Thoracic aorta (tissue), 2 donors: Measurements from ENCODE around the gene MRNIP. TPM values are rescaled to one million over a fixed set of nuclear protein-coding genes. Genes with fewer than 3 reads are reported as not detected.

Source experiments
- ATAC-seq: fragments of 150-250 bp; one replicate; pipeline ENCODE4 v1.8.0; 2017; ENCODE audit warnings: low read depth; ENCODE audit not compliant: insufficient number of reproducible peaks, low FRiP score
- DNase-seq: peaks from one replicate; pipeline ENCODE4 v3.0.0-alpha.2; 2020; ENCODE audit warnings: low spot score
- H3K27ac ChIP-seq, 2 donors: fragments of 200-600 bp; sonication (generic); 1 replicate in 1 of 2; 2 replicates in 1 of 2; pipeline ENCODE4 v1.5.1; 2016; ENCODE audit warnings: mild to moderate bottlenecking in 2 of 2, moderate library complexity in 2 of 2
- H3K27me3 ChIP-seq: fragments of 200-600 bp; sonication (generic); replicated peaks from 2 replicates; pipeline ENCODE4 v1.6.0; 2016; ENCODE audit warnings: mild to moderate bottlenecking; ENCODE audit not compliant: insufficient read depth
- H3K36me3 ChIP-seq: fragments of 200-600 bp; sonication (generic); one replicate; pipeline ENCODE4 v1.5.1; 2016
- H3K4me1 ChIP-seq, 2 donors: fragments of 200-600 bp; sonication (generic); 1 replicate in 1 of 2; 2 replicates in 1 of 2; pipeline versions ENCODE4 v1.5.1 to v1.6.0; 2016; ENCODE audit warnings: low read depth in 2 of 2, mild to moderate bottlenecking in 1 of 2; ENCODE audit not compliant: control insufficient read depth in 1 of 2
- H3K4me3 ChIP-seq: fragments of 200-600 bp; sonication (generic); 2 replicates; pipeline ENCODE4 v1.5.1; 2016; ENCODE audit warnings: mild to moderate bottlenecking
- H3K9me3 ChIP-seq: fragments of 200-600 bp; sonication (generic); 2 replicates; pipeline ENCODE4 v1.5.1; 2016
- total RNA-seq, 2 donors: library from RNA; depleted of rRNA; stranded (reverse); fragments of >200 nt; gene quantifications; one replicate each; pipeline versions ENCODE4 v1.1.0 to v1.2.3, GENCODE V29; 2016
- TF ChIP-seq, protein P1 (sequence below): fragments of 200-600 bp; sonication (generic); IDR thresholded peaks from one replicate; pipeline ENCODE4 v1.5.1; 2019; ENCODE audit warnings: antibody characterized with exemption

The MRNIP gene
- total RNA-seq, 2 donors from 2014 or later = 46.2 to 54.2 TPM

DNA sequence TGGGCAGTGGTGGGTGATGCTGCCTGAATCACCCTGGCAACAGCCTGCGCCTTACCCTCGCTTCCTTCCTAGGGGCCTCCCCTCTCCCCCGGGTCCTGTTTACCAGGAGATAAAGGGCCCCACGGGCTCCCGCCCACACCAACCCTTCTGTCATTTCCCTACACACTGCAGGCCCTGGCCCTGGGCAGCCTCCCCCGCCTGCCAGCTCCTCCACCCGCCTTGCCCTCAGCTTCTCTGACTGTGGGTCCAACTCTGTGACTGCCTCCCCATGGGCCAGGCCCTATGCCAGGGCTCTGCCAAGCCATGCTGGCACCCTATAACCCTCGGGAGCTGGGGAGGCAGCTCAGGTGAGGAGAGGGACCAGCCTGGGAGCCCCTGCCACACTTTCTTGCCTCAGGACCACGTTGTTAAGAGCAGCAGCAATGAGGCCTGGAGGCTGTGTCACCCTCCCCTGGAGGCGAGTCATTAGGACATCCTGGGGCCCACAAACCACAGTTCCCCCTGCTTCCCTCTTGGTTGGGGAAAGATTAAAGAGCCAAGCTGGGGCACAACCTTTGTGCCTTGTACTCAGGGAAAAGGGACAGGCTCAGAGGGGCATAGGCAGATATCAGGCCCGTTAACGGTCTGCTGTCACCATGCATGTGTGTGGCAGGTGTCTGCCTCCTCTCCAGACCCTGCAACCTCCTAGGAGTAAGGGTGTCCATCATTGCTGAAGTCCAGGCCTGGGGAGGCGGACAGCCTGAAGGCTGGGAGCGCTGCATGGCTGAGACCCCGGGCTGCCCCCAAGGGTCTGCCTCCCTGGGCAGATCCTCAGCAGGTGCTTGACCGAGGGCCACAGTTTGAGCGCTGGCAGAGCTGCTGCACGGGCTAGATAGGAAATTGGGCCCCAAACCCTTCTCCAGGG is 54.7 kb downstream of the MRNIP start:
- no peaks in the 10 kb centered on the region for H3K9me3 ChIP-seq
- H3K36me3 ChIP-seq = peaks cover 18% of the 10 kb centered on the region
- H3K27ac ChIP-seq = no peak overlapping the region
- ATAC-seq (no peak), DNase-seq (no peak)
- H3K4me3 ChIP-seq = no peak overlapping the region
- no peaks in the 10 kb centered on the region for H3K27me3 ChIP-seq
- H3K4me1 ChIP-seq = peaks cover 15 to 29% of the 10 kb centered on the region in 2 donors
- TF ChIP-seq, protein P1, sequence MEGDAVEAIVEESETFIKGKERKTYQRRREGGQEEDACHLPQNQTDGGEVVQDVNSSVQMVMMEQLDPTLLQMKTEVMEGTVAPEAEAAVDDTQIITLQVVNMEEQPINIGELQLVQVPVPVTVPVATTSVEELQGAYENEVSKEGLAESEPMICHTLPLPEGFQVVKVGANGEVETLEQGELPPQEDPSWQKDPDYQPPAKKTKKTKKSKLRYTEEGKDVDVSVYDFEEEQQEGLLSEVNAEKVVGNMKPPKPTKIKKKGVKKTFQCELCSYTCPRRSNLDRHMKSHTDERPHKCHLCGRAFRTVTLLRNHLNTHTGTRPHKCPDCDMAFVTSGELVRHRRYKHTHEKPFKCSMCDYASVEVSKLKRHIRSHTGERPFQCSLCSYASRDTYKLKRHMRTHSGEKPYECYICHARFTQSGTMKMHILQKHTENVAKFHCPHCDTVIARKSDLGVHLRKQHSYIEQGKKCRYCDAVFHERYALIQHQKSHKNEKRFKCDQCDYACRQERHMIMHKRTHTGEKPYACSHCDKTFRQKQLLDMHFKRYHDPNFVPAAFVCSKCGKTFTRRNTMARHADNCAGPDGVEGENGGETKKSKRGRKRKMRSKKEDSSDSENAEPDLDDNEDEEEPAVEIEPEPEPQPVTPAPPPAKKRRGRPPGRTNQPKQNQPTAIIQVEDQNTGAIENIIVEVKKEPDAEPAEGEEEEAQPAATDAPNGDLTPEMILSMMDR = no peak

DNA sequence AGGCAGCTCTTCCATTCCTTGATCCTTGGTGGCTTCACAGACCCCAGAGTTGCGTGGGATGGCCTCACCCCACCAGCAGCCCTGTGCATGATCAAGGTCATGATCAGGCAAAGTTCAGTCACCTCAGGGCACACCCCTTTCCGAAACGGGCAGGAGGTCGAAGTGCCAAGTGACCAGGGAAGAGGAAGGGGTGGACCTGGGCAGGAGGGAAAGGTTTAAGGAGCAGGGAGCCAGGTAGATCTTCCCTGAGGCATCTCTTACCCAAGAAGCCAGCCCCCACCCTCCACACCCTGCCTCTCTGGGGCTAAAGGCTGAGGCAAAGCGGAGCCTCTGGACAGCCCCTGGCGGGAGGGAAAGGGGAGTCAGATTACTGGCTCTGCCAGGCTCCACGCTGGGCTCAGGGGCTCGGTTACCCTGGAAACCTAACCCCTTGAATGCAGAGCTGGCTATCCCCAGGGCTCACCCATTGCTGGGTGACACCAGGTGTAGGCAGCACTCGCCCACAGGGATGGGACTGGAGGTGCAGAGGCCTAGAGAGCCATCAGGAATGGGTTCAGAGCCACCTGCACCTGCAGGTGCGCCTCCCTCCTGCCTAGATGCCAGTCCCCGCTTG is 55.6 kb downstream of the MRNIP start:
- Histone ChIP-seq H3K27ac (no peak overlapping the region), H3K9me3 (no peaks in the 10 kb centered on the region), H3K4me1 (peaks cover 15 to 29% of the 10 kb centered on the region in 2 donors), H3K4me3 (no peak overlapping the region), H3K36me3 (peaks cover 27% of the 10 kb centered on the region), H3K27me3 (no peaks in the 10 kb centered on the region)
- TF ChIP-seq, protein P1 = no peak
- ATAC-seq (no peak), DNase-seq (no peak)

DNA sequence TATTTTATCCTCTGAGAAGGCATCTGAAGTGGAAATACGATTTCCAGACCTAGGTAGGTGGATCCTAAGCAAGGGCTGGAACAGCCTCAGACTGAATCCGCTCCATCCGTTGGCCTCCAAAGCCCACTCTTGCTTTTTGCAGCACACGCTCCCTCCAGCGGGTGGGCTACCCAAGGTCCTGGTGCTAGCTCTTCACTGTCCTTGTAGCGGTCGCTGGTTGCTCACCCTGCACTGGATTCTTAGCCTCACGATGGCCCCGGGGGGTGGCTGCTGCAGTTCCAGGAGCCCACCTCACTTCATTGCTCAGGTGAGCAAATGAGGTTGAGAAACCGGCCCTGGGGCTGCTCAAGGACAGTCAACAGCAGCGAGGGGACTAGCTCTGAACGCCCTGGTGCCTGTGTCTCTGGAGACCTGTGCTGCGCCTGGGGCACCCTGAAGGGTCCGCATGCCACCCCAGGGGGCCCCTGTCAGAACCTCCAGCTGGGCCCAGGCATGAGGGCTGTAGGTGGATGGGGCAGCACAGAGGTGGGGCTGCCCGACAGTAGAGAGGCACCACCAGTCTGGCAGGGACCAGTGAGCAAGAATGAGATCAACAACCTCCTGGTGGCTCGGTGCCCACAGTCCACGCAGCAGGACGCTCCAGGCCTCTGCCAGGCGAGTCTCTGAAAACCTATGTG is 56.3 kb downstream of the MRNIP start:
- no peak overlapping the region for H3K4me3 ChIP-seq
- ATAC-seq (no peak), DNase-seq (no peak)
- TF ChIP-seq, protein P1 = no peak
- H3K36me3 ChIP-seq = peaks cover 32% of the 10 kb centered on the region
- H3K27me3 ChIP-seq = no peaks in the 10 kb centered on the region
- H3K27ac ChIP-seq = no peak overlapping the region
- H3K9me3 ChIP-seq = no peaks in the 10 kb centered on the region
- H3K4me1 ChIP-seq = peaks cover 15 to 29% of the 10 kb centered on the region in 2 donors

DNA sequence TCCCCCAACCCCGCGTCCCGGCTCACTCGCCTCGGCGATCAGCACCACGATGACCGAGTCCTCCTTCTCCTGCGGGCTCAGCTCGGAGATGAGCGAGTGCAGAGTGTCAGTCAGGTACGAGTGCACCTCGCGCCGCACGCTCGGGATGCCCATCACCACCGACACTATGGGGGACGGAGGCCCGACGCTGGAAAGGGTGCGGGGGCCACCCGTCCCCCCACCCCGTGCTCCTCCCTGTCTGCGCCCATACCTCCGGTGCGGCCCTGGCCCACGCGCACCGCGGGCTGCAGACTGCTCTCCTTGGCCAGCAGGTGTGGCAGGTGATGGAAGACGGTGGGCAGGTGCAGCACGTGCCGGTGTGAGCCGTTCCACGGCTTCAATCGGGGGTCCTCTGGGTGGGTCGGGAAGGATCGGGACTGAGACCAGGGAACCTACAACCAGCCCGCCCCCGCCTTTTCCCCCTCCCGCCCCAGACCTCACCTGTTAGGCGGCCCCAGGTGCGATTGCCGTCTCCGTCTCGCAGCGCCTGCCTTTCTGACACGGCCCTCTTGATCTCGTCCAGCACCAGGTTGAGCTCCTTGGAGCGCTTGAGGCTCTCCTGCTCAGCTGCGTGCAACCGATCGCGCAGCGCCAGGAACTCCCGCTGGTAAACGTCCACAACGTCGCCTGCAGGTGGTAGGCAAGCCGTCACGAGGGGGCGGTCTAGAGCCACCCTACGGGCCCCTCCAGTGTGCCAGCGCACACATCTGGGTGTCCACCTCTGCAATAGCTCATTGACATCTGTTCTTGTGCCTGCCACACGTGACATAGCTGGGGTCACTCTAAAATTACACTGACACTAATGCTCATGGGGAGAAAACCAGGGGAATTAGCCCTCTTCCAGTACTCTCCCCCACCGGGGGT is 57.1 kb downstream of the MRNIP start:
- DNase-seq = no peak
- ATAC-seq = no peak

More for the DNA sequence above, 57.1 kb downstream of the MRNIP start:
- no peak overlapping the region for H3K4me3 ChIP-seq
- H3K27ac ChIP-seq = no peak overlapping the region
- H3K9me3 ChIP-seq = no peaks in the 10 kb centered on the region
- H3K27me3 ChIP-seq = no peaks in the 10 kb centered on the region
- TF ChIP-seq, protein P1 = peak; percentile 54
- H3K36me3 ChIP-seq = peaks cover 32% of the 10 kb centered on the region
- peaks cover 19 to 34% of the 10 kb centered on the region in 2 donors for H3K4me1 ChIP-seq
